ENCODE measurements around the gene CENPT. TPM values are rescaled to one million over a fixed set of nuclear protein-coding genes. Genes with fewer than 3 reads are reported as not detected.

CENPT gene
- total and polyA plus RNA-seq, 2 of the 13 experiments (the other 11 are each of a cell fraction or from before 2014, with no cell fraction given) = 40.9 to 43.3 TPM

DNA sequence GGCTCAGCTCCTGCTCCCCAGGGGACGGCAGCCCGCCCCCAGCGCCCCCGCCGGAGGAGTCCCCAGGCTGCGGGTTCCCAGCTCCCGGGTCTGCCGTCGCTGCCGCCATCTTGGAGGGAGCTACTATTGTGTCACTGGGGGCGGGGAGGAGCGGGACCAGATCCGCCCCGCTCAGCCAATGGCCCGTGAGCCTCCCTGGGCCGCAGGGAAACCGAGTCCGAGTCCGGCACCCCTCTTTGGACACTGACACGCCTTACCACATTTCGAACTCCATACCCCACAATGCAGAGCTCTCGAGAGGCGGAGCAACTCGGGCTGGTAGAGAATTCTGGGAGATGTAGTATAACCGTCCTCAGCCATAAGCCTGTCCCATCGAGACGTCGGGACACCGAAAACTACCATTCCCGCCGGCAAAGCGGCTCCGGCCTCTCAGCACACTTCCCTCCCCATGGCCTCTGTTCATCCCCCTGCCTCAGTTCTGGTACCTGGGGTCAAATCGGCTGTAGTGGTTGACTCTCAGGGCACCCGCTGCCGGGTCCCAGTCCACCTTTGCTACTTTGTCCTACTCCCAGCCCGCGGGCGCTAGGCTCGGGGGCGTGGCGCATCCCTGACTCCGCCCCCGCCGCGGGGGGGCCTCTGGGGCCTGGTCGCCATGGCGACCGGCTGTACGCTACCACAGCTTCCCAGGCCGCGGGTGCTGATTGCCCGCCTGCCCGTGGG lies 40.9 kb downstream of the CENPT start, which contains the start of the genes RANBP10 and TSNAXIP1 (continued):
- TF ChIP-seq, protein P1, sequence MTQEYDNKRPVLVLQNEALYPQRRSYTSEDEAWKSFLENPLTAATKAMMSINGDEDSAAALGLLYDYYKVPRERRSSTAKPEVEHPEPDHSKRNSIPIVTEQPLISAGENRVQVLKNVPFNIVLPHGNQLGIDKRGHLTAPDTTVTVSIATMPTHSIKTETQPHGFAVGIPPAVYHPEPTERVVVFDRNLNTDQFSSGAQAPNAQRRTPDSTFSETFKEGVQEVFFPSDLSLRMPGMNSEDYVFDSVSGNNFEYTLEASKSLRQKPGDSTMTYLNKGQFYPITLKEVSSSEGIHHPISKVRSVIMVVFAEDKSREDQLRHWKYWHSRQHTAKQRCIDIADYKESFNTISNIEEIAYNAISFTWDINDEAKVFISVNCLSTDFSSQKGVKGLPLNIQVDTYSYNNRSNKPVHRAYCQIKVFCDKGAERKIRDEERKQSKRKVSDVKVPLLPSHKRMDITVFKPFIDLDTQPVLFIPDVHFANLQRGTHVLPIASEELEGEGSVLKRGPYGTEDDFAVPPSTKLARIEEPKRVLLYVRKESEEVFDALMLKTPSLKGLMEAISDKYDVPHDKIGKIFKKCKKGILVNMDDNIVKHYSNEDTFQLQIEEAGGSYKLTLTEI (CRISPR knock-in tag; conservative IDR thresholded peaks at IDR 0.05) = no peak
- TF ChIP-seq MTA1 (CRISPR knock-in tag; IDR thresholded peaks at IDR 0.05; ENCODE audit: borderline replicate concordance) (no peak; the same call in 1 of the 2 replicates), ZIK1 (CRISPR knock-in tag; IDR thresholded peaks at IDR 0.05; ENCODE audit: borderline replicate concordance, low read depth) (no peak), PATZ1 (CRISPR knock-in tag; IDR thresholded peaks at IDR 0.05) (peak; percentile 98), ZNF17 (CRISPR knock-in tag; IDR thresholded peaks at IDR 0.05) (no peak), ZNF713 (CRISPR knock-in tag; IDR thresholded peaks at IDR 0.05) (peak; percentile 85; the same call in 1 of the 2 replicates), ZSCAN20 (CRISPR knock-in tag; IDR thresholded peaks at IDR 0.05; ENCODE audit: borderline replicate concordance) (no peak), CENPT (CRISPR knock-in tag; IDR thresholded peaks at IDR 0.05; ENCODE audit: low read depth) (no peak), ZNF720 (CRISPR knock-in tag; IDR thresholded peaks at IDR 0.05) (no peak), ZBTB42 (CRISPR knock-in tag; IDR thresholded peaks at IDR 0.05) (no peak), MAZ (IDR thresholded peaks at IDR 0.05; ENCODE audit: borderline replicate concordance, low read depth, low read length) (peak; percentile 81; the same call in 1 of the 2 replicates), MAZ (CRISPR knock-in tag; IDR thresholded peaks at IDR 0.05; ENCODE audit: low read depth) (peak; percentile 81), ZNF773 (CRISPR knock-in tag; IDR thresholded peaks at IDR 0.05; ENCODE audit: borderline replicate concordance) (no peak), ZNF3 (CRISPR knock-in tag; IDR thresholded peaks at IDR 0.05) (no peak; the same call in none of the 2 replicates), GATA4 (IDR thresholded peaks at IDR 0.05; ENCODE audit: borderline replicate concordance, low read depth) (peak; percentile 37; the same call in 1 of the 2 replicates), PRPF4 (IDR thresholded peaks at IDR 0.05; ENCODE audit: low read depth, low read length, poor library complexity, severe bottlenecking) (no peak), ZNF496 (CRISPR knock-in tag; IDR thresholded peaks at IDR 0.05; ENCODE audit: insufficient replicate concordance) (no peak), ZMAT3 (CRISPR knock-in tag; conservative IDR thresholded peaks at IDR 0.05) (0 out of 2 replicates have a peak, but pooled peaks have one; percentile 20), RFX1 (IDR thresholded peaks at IDR 0.05) (peak; percentile 99)
- TF ChIP-seq, protein P2, sequence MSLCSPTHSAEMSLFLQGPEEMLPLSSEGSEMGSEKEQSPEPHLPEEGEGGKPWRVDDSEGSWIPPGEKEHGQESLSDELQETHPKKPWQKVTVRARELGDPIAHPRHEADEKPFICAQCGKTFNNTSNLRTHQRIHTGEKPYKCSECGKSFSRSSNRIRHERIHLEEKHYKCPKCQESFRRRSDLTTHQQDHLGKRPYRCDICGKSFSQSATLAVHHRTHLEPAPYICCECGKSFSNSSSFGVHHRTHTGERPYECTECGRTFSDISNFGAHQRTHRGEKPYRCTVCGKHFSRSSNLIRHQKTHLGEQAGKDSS (CRISPR knock-in tag; IDR thresholded peaks at IDR 0.05; ENCODE audit: borderline replicate concordance, low read depth) = no peak; the same call in none of the 2 replicates
- TF ChIP-seq, protein P3, sequence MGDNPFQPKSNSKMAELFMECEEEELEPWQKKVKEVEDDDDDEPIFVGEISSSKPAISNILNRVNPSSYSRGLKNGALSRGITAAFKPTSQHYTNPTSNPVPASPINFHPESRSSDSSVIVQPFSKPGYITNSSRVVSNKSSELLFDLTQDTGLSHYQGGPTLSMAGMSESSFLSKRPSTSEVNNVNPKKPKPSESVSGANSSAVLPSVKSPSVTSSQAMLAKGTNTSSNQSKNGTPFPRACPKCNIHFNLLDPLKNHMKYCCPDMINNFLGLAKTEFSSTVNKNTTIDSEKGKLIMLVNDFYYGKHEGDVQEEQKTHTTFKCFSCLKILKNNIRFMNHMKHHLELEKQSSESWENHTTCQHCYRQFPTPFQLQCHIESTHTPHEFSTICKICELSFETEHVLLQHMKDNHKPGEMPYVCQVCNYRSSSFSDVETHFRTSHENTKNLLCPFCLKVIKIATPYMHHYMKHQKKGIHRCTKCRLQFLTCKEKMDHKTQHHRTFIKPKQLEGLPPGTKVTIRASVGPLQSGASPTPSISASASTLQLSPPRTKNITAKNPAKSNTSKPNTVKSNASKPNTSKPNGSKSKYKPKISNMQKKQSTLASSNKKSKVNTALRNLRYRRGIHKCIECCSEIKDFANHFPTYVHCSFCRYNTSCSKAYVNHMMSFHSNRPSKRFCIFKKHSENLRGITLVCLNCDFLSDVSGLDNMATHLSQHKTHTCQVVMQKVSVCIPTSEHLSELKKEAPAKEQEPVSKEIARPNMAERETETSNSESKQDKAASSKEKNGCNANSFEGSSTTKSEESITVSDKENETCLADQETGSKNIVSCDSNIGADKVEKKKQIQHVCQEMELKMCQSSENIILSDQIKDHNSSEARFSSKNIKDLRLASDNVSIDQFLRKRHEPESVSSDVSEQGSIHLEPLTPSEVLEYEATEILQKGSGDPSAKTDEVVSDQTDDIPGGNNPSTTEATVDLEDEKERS (CRISPR knock-in tag; IDR thresholded peaks at IDR 0.05) = 0 out of 2 replicates have a peak, but pooled peaks have one; percentile 51
